Measurements from ENCODE around the gene MTA2. TPM values are rescaled to one million over a fixed set of nuclear protein-coding genes. Genes with fewer than 3 reads are reported as not detected.

Gene MTA2
- total and polyA plus RNA-seq, 2 of the 8 experiments (the other 6 are each of a cell fraction or from before 2014, with no cell fraction given): 25.7 to 114 TPM

GRCh38 chr11:62602141-62603071 lies 741 bp upstream of the MTA2 start (continued):
- no peak for TF ChIP-seq CHD7 (IDR thresholded peaks at IDR 0.05; ENCODE audit: insufficient replicate concordance, low read length)
- TF ChIP-seq NRF1 (IDR thresholded peaks at IDR 0.05; ENCODE audit: low read depth, low read length): no peak
- no peak for TF ChIP-seq RFX5 (IDR thresholded peaks at IDR 0.05; ENCODE audit: borderline replicate concordance, low read depth, low read length)
- no peak for TF ChIP-seq CHD2 (IDR thresholded peaks at IDR 0.05; ENCODE audit: low read length)
- no peak for TF ChIP-seq ATF2 (IDR thresholded peaks at IDR 0.05; ENCODE audit: low read length)
- peak in 1 of 2 experiments; percentile 71; a peak in 2 of 4 replicates for TF ChIP-seq HDAC2 (IDR thresholded peaks at IDR 0.05; ENCODE audit: borderline replicate concordance in 1 of 2, low read depth in 2 of 2, low read length in 2 of 2)

All from H1 (cell line).